Measurements from ENCODE around the gene CSF1.

GRCh38 chr1:109935451-109935900 is 24.8 kb downstream of the CSF1 start:
- TF ChIP-seq POLR2A (IDR thresholded peaks at IDR 0.05) (no peak), CTCF (IDR thresholded peaks at IDR 0.05) (no peak)
